ENCODE data around the gene KRTAP21-3.

GRCh38 chr21:30713766-30714165 lies 4.8 kb downstream of the KRTAP21-3 start:
- TF ChIP-seq EZH2 (IDR thresholded peaks at IDR 0.05) = no peak
- no peak for TF ChIP-seq POLR2AphosphoS5 (IDR thresholded peaks at IDR 0.05; ENCODE audit: borderline replicate concordance, low read depth, low read length)
- TF ChIP-seq FOXP2 (optimal IDR thresholded peaks at IDR 0.05; ENCODE audit: control extremely low read depth, extremely low read length, insufficient read depth) = no peak
